ENCODE results near the gene MRPS16.

The MRPS16 gene

DNA sequence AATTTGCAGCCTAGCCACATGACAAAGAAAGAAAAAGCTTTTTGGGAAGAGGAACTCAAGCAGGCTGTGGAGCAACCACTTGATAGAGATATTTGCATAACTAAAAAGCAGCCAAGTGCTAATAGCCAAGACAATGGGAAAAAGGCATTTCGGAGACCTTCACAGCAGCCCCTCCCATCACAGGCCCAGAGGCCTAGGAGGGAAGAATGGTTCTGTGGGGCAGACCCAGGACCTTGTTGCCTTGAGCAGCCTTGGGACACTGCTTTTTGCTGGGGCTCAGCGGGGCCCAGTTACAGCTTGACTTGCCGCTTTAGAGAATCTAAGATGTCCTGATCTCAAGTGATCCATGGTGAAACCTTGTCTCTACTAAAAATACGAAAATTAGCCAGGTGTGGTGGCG lies 46.1 kb downstream of the MRPS16 start:
- DNase-seq (ENCODE audit: low read depth, low spot score): no peak
- TF ChIP-seq, protein P1, sequence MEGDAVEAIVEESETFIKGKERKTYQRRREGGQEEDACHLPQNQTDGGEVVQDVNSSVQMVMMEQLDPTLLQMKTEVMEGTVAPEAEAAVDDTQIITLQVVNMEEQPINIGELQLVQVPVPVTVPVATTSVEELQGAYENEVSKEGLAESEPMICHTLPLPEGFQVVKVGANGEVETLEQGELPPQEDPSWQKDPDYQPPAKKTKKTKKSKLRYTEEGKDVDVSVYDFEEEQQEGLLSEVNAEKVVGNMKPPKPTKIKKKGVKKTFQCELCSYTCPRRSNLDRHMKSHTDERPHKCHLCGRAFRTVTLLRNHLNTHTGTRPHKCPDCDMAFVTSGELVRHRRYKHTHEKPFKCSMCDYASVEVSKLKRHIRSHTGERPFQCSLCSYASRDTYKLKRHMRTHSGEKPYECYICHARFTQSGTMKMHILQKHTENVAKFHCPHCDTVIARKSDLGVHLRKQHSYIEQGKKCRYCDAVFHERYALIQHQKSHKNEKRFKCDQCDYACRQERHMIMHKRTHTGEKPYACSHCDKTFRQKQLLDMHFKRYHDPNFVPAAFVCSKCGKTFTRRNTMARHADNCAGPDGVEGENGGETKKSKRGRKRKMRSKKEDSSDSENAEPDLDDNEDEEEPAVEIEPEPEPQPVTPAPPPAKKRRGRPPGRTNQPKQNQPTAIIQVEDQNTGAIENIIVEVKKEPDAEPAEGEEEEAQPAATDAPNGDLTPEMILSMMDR (IDR thresholded peaks at IDR 0.05; ENCODE audit: low read depth, low read length): no peak
- H3K4me3 ChIP-seq (ENCODE audit: low read depth, low read length): no peak overlapping the region
- in situ Hi-C loops (cut with HindIII; ENCODE audit: low sequenced_read_pairs): no loop called here

DNA sequence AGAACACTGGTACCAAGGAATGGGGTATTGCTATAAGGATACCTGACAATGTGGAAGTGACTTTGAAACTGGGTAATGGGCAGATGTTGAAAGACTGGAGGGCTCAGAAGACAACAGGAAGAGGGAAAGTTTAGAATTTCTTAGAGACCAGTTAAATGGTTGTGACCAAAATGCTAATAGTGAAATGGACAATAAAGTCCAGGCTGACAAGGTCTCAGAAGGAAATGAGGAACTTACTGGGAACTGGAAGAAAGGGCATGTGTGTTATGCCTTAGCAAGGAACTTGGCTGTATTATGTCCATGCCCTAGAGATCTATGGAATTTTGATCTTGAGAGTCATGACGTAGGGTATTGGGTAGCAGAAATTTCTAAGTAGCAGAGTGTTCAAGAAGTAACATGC lies 46.6 kb downstream of the MRPS16 start:
- TF ChIP-seq, protein P1 (IDR thresholded peaks at IDR 0.05; ENCODE audit: low read depth, low read length): no peak
- DNase-seq (ENCODE audit: low read depth, low spot score): no peak
- in situ Hi-C loops (cut with HindIII; ENCODE audit: low sequenced_read_pairs): no loop called here
- no peak overlapping the region for H3K4me3 ChIP-seq (ENCODE audit: low read depth, low read length)

DNA sequence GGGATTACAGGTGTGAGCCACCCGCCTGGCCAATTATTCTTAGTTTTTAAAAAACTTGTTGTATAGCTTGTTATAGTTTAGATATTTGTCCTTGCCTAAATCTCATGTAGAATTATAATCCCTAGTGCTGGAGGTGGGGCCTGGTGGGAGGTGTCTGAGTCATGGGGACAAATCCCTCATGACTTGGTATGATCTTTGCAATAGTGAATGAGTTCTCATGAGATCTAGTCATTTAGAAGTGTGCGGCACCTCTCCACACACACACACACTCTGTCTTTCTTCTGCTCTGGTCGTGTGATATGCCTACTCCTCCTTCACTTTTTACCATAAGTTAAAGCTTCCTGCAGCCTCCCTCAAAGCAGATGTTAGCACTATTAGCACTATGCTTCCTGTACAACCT lies 47.4 kb downstream of the MRPS16 start:
- no peak for DNase-seq (ENCODE audit: low read depth, low spot score)
- in situ Hi-C loops (cut with HindIII; ENCODE audit: low sequenced_read_pairs): no loop called here
- no peak overlapping the region for H3K4me3 ChIP-seq (ENCODE audit: low read depth, low read length)
- TF ChIP-seq, protein P1 (IDR thresholded peaks at IDR 0.05; ENCODE audit: low read depth, low read length): no peak
